Measurements from ENCODE around the gene RBBP8. TPM values are rescaled to one million over a fixed set of nuclear protein-coding genes. Genes with fewer than 3 reads are reported as not detected.

Gene RBBP8
- polyA plus RNA-seq, 1 donor from 2014 or later, result 19.5 TPM

DNA sequence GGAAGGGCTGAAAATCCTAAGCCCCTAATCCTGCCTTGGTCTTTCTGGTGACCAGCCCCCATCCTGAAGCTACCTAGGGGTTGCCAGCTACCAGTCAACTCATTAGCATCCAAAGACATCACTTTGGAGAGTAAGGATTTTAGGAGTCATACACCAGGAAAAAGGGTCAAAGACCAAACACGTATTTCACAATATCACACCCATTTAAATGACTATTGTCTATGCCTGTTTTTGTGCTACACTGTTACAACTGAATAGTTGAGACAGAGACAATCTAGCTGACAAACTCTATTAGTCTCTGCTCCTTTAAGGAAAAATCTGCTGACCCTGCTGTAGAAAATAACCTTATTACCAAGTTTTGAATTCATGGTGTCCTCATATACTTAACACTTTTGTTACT, 21.0 kb upstream of the RBBP8 start:
- TF ChIP-seq TAF1 (IDR thresholded peaks at IDR 0.05; ENCODE audit: low read depth) (no peak), EP300 (conservative IDR thresholded peaks at IDR 0.05; ENCODE audit: poor library complexity, severe bottlenecking) (no peak), RAD21 (conservative IDR thresholded peaks at IDR 0.05) (no peak), EZH2 (IDR thresholded peaks at IDR 0.05; ENCODE audit: borderline replicate concordance, insufficient read depth, low read length, poor library complexity, severe bottlenecking) (no peak), POLR2AphosphoS5 (IDR thresholded peaks at IDR 0.05) (no peak), SMC3 (conservative IDR thresholded peaks at IDR 0.05; ENCODE audit: poor library complexity) (no peak), MXI1 (conservative IDR thresholded peaks at IDR 0.05; ENCODE audit: poor library complexity, severe bottlenecking) (no peak)
- TF ChIP-seq, protein P1, sequence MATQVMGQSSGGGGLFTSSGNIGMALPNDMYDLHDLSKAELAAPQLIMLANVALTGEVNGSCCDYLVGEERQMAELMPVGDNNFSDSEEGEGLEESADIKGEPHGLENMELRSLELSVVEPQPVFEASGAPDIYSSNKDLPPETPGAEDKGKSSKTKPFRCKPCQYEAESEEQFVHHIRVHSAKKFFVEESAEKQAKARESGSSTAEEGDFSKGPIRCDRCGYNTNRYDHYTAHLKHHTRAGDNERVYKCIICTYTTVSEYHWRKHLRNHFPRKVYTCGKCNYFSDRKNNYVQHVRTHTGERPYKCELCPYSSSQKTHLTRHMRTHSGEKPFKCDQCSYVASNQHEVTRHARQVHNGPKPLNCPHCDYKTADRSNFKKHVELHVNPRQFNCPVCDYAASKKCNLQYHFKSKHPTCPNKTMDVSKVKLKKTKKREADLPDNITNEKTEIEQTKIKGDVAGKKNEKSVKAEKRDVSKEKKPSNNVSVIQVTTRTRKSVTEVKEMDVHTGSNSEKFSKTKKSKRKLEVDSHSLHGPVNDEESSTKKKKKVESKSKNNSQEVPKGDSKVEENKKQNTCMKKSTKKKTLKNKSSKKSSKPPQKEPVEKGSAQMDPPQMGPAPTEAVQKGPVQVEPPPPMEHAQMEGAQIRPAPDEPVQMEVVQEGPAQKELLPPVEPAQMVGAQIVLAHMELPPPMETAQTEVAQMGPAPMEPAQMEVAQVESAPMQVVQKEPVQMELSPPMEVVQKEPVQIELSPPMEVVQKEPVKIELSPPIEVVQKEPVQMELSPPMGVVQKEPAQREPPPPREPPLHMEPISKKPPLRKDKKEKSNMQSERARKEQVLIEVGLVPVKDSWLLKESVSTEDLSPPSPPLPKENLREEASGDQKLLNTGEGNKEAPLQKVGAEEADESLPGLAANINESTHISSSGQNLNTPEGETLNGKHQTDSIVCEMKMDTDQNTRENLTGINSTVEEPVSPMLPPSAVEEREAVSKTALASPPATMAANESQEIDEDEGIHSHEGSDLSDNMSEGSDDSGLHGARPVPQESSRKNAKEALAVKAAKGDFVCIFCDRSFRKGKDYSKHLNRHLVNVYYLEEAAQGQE (IDR thresholded peaks at IDR 0.05; ENCODE audit: borderline replicate concordance), result no peak
- TF ChIP-seq, protein P2, sequence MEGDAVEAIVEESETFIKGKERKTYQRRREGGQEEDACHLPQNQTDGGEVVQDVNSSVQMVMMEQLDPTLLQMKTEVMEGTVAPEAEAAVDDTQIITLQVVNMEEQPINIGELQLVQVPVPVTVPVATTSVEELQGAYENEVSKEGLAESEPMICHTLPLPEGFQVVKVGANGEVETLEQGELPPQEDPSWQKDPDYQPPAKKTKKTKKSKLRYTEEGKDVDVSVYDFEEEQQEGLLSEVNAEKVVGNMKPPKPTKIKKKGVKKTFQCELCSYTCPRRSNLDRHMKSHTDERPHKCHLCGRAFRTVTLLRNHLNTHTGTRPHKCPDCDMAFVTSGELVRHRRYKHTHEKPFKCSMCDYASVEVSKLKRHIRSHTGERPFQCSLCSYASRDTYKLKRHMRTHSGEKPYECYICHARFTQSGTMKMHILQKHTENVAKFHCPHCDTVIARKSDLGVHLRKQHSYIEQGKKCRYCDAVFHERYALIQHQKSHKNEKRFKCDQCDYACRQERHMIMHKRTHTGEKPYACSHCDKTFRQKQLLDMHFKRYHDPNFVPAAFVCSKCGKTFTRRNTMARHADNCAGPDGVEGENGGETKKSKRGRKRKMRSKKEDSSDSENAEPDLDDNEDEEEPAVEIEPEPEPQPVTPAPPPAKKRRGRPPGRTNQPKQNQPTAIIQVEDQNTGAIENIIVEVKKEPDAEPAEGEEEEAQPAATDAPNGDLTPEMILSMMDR (IDR thresholded peaks at IDR 0.05; ENCODE audit: poor library complexity, severe bottlenecking), result no peak
- Histone ChIP-seq H3K4me3 (ENCODE audit: low read length) (no peak overlapping the region), H3K27me3 (ENCODE audit: insufficient read depth, low read depth, low read length) (no peaks in the 10 kb centered on the region), H3K9me2 (ENCODE audit: insufficient read depth, low read length) (no peaks in the 10 kb centered on the region), H3K36me3 (ENCODE audit: insufficient read depth, low read length) (no peaks in the 10 kb centered on the region), H3F3A (ENCODE audit: insufficient read depth, low read length, poor library complexity, severe bottlenecking) (no peaks in the 10 kb centered on the region), H3K9ac (ENCODE audit: low read length) (no peak overlapping the region), H4K20me1 (ENCODE audit: insufficient read depth) (no peaks in the 10 kb centered on the region), H3K79me2 (replicated peaks; ENCODE audit: insufficient read depth, low read length) (no peaks in the 10 kb centered on the region), H3K27ac (ENCODE audit: low read length) (no peak overlapping the region), H3K9me3 (ENCODE audit: low read length) (no peaks in the 10 kb centered on the region), H2AFZ (ENCODE audit: low read depth, low read length) (no peak overlapping the region), H3K4me2 (ENCODE audit: low read length) (no peak overlapping the region)

DNA sequence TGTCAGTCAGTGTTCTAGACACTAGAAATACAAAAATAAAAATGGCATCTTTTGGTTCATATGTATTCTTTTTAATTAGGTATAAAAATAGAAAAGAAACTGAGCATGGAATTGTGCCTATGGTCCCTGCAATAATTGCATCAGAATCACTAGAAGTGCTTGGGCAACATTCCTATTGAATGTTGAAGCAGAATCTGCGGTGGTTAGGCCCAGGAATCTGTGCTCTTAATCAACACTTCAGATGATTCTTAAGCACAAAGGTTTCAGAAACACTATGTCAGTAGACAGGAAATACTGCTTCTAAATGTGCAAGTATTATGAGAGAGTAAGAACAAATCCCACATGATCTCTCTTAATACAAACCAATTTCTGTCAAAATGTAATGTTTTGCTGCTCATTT, 20.3 kb upstream of the RBBP8 start:
- Histone ChIP-seq H3K27me3 (ENCODE audit: insufficient read depth, low read depth, low read length) (no peaks in the 10 kb centered on the region), H3K4me2 (ENCODE audit: low read length) (no peak overlapping the region), H3F3A (ENCODE audit: insufficient read depth, low read length, poor library complexity, severe bottlenecking) (no peaks in the 10 kb centered on the region), H3K79me2 (replicated peaks; ENCODE audit: insufficient read depth, low read length) (no peaks in the 10 kb centered on the region), H3K9ac (ENCODE audit: low read length) (no peak overlapping the region), H4K20me1 (ENCODE audit: insufficient read depth) (no peaks in the 10 kb centered on the region), H3K36me3 (ENCODE audit: insufficient read depth, low read length) (no peaks in the 10 kb centered on the region), H2AFZ (ENCODE audit: low read depth, low read length) (no peak overlapping the region), H3K9me3 (ENCODE audit: low read length) (no peaks in the 10 kb centered on the region), H3K4me3 (ENCODE audit: low read length) (no peak overlapping the region), H3K27ac (ENCODE audit: low read length) (no peak overlapping the region), H3K9me2 (ENCODE audit: insufficient read depth, low read length) (no peaks in the 10 kb centered on the region)
- TF ChIP-seq EZH2 (IDR thresholded peaks at IDR 0.05; ENCODE audit: borderline replicate concordance, insufficient read depth, low read length, poor library complexity, severe bottlenecking) (no peak), MXI1 (conservative IDR thresholded peaks at IDR 0.05; ENCODE audit: poor library complexity, severe bottlenecking) (no peak), SMC3 (conservative IDR thresholded peaks at IDR 0.05; ENCODE audit: poor library complexity) (no peak), POLR2AphosphoS5 (IDR thresholded peaks at IDR 0.05) (no peak), EP300 (conservative IDR thresholded peaks at IDR 0.05; ENCODE audit: poor library complexity, severe bottlenecking) (no peak), TAF1 (IDR thresholded peaks at IDR 0.05; ENCODE audit: low read depth) (no peak), RAD21 (conservative IDR thresholded peaks at IDR 0.05) (no peak)
- TF ChIP-seq, protein P2 (IDR thresholded peaks at IDR 0.05; ENCODE audit: poor library complexity, severe bottlenecking), result no peak
